Cardiac septum (tissue), 1 donor: ENCODE data around the gene RRM2. TPM values are rescaled to one million over a fixed set of nuclear protein-coding genes. Genes with fewer than 3 reads are reported as not detected.
"Not testable (repeated sequence)": the region's sequence is repeated elsewhere in the genome, so short reads cannot be mapped to it uniquely, and the experiment has no call there.

Experiments
- DNase-seq: peaks from one replicate; pipeline ENCODE4 v3.0.0-alpha.2; 2020; ENCODE audit warnings: low spot score
- intact Hi-C: fragments of 100-400 bp; cut with DNase I; formaldehyde crosslinking; loops from one replicate; pipeline ENCODE4 v1.14.0; 2022
- total RNA-seq: library from RNA; stranded (reverse); fragmentation: NEBNext Ultra II Directional; extraction: Animal tissue kit (Norgen Biotek cat#: 25700); gene quantifications from one replicate; pipeline ENCODE4 v1.2.1, GENCODE V29; 2021
- donor health status: DM: no; HTN: no; CAD: no.

The RRM2 gene
- total RNA-seq, 1 donor from 2014 or later: 0.35 TPM

DNA sequence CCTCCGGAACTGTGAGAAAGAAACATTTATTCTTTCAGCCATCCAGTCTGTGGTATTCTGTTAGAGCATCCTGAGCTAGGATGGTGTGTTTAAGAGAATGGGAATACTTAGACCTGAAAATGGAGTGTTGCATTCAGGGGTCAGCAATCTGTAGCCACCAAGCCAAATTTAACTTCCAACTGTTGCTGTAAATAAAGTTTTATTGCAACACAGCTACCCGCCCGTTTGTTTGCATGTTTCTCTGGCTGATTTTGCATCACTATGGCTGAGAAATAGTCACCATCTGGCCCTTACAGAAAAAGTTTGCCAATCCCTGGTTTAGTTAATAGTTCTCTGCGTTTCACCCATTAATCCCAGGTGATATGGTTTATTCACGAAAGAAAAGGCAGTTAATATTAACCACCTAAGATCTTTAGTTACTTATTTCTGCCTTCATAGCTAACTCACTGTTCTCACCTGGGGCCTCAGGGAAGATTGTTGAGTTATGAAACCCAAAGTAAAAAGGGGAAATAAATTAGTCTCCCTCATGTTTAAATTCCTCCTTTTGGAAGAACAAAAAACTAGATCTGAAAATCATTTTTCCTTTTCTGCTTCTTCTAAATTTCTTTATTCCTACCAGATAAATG lies 32.9 kb upstream of the RRM2 start:
- no peak for DNase-seq
- intact Hi-C loops: no loop called here

DNA sequence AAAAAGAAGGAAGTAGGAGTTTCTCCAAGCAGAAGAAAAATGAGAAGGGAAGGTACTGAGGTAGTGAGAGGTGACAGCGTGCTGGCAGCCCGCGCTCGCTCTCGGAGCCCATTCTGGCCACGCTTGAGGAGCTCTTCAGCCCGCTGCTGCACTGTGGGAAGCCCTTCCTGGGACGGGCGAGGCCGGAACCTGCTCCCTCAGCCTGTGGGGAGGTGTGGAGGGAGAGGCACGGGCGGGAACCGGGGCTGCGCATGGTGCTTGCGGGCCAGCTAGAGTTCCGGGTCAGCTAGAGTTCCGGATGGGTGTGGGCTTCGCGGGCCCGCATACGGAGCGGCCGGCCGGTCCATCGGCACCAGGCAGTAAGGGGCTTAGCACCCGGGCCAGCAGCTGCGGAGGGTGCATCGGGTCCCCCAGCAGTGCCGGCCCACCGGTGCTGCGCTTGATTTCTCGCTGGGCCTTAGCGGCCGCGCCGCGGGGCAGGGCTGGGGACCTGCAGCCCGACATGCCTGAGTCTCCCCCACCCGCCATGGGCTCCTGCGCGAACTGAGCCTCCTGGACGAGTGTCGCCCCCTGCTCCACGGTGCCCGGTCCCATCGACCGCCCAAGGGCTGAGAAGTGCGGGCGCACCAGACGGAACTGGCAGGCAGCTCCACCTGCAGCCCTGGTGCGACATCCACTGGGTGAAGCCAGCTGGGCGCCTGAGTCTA lies 31.2 kb upstream of the RRM2 start:
- DNase-seq: no peak
- intact Hi-C loops: no loop called here

DNA sequence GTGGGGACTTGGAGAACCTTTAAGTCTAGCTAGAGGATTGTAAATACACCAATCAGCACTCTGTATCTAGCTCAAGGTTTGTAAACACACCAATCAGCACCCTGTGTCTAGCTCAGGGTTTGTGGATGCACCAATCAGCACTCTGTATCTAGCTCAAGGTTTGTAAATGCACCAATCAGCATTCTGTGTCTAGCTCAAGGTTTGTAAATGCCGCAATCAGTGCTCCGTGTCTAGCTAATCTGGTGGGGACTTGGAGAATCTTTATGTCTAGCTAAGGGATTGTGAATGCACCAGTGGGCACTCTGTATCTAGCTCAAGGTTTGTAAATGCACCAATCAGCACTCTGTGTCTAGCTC lies 30.7 kb upstream of the RRM2 start:
- intact Hi-C loops, DNase-seq: not testable (repeated sequence)

DNA sequence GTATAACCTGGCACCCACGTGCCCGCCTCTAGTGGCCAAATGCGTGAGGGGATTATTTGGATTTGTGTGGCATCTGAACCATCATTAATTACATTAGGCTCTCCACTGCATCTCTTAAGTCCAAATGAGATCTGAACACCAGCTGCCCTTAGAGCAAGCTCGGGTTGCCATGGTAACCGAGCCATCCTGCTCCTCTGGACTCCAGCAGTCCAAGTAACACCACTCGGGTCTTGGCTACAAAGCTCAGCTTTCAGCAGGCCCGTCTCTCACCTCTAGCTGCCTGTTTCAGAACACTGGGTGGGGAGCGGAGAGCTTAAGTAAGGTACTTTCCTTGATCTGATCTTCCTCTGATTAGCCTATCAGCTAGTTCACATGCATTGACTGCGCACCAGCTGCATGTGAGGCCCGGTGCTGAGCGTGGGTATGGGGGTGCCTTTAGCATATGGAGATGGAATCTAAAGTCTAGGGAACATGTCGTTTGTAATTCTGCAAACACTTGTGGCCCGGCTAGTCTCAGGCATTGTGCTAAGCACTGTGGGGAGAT lies 28.2 kb upstream of the RRM2 start:
- DNase-seq: no peak
- intact Hi-C loops: no loop called here

- intact Hi-C loops: loop anchor here (5.0 kb wide), 1 partner anchor 283 kb away; no protein-coding TSS in a partner anchor
Observed at GRCh38 chr2:10095175-10095574, 27.4 kb upstream of the RRM2 start.

DNA sequence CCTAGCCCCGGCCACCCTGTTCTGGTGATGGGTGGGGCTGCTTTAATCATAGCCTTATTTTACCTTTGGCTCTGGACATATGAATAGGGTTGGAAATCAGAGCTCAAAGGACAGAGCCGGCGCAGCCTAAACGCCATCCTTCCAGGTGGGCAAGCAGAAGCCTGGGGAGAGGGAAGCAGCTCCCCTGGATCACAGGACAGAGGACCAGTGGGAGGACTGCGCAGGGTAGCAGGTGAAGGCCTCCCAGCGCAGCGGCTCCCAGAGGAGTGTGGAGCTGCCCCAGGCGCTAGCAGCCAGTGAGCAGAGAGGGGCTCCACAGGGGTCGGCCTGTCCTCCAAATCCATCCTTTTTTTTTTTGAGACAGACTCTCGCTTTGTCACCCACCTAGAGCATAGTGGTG lies 25.9 kb upstream of the RRM2 start:
- intact Hi-C loops: loop anchor here (2.0 to 5.0 kb wide), 2 partner anchors 24 to 284 kb away; no protein-coding TSS in a partner anchor
- no peak for DNase-seq

More at GRCh38 chr2:10095175-10095574, 27.4 kb upstream of the RRM2 start:
- DNase-seq: no peak

DNA sequence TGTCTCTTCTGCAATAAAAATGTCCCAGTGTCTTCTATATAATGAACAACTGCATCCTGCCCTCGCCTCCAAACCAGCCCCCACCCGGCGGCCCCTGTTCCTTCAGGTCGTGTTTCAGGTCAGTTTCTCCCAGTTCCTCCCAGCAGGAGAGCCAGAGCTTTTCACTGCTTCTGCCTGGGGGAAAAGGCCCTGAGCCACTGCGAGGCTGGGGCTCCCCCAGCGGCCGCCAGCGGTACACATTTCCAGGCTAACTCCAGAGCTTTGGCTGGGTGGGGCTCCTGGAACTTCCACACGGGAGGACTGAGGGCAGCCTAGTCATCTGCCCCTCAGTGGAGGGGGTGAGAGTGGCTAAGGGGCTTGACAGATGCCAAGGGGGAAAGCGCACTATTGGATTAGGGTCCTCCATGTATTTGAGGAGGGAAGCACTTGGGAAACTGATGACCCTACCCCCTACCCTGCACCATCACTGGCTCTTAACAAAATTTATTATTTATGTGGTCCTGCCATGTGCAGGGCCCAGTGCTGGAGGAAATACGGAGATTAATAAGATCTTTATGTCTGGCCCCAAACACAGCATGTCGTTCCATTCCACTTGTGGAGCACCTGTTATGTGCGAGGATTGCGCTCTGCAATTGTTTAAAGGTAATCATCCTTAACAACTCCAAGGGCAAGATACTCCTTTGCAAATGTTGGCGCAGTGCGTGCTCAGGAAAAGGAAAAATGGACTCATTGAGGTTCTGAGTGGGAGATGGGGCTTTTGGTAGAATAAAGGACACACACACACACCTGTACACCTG lies 25.0 kb upstream of the RRM2 start:
- DNase-seq: peak; percentile 90
- intact Hi-C loops: loop anchor here (2.0 to 5.0 kb wide), 2 partner anchors 25 to 285 kb away; no protein-coding TSS in a partner anchor

DNA sequence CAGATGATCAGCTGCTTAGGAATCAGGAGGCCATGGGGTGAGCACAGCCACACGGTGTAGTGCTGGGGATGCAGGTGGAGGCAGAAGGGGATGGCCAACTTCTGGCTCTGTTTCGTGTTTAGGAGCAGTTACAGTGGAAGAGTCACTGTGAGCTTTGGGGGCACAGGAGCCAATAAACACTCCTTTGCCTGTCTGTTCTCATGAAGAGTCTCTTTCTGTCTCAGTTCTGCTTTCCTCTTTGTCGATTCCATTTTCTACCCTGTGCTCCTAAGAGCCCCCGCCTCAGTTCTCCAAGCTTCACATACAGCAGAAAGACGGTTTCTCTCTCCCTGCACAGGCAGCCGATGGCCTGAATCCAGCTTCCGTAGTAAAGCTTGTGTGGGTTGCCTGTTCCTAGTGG lies 21.0 kb upstream of the RRM2 start:
- intact Hi-C loops: no loop called here

DNA sequence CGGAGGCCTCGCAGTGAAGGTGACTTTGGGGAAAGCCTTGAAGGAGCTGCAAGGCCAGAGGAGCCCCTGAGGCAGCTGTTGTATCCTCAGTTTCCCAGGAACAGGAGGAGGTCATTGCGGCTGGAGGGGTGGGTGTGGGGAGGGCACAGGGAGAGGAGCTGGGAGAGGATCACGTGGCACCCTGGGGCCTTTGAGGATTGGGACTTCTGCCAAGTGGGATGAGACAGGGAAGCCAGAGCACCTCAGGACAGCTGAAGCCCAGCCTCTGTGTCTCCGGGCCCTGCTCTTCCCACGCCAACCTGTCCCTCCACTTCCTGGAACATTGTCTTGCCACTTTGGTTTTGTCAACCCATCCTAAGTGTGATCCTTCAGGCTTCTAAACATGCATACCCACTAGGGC lies 19.4 kb upstream of the RRM2 start:
- intact Hi-C loops: no loop called here
- DNase-seq: no peak

More for the DNA sequence above, 21.0 kb upstream of the RRM2 start:
- DNase-seq: no peak

DNA sequence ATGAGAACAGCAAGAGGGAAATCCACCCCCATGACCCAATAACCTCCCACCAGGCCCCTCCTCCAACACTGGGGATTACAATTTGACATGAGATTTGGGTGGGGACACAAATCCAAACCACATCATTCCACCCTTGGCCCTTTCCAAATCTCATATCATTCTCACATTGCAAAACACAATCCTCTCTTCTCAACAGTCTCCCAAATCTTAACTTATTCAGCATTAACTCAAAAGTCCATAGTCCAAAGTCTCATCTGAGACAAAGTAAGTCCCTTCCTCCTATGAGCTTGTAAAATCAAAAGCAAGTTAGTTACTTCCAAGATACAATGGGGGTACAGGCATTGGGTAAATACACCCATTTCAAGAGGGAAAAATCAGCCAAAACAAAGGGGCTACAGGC lies 17.6 kb upstream of the RRM2 start:
- intact Hi-C loops: not testable (repeated sequence)

GRCh38 chr2:10109311-10109710 lies 13.2 kb upstream of the RRM2 start:
- DNase-seq: no peak
- intact Hi-C loops: no loop called here

More for the DNA sequence above, 17.6 kb upstream of the RRM2 start:
- not testable (repeated sequence) for DNase-seq

GRCh38 chr2:10119027-10119325 lies 3.6 kb upstream of the RRM2 start:
- no peak for DNase-seq
- intact Hi-C loops: no loop called here

DNA sequence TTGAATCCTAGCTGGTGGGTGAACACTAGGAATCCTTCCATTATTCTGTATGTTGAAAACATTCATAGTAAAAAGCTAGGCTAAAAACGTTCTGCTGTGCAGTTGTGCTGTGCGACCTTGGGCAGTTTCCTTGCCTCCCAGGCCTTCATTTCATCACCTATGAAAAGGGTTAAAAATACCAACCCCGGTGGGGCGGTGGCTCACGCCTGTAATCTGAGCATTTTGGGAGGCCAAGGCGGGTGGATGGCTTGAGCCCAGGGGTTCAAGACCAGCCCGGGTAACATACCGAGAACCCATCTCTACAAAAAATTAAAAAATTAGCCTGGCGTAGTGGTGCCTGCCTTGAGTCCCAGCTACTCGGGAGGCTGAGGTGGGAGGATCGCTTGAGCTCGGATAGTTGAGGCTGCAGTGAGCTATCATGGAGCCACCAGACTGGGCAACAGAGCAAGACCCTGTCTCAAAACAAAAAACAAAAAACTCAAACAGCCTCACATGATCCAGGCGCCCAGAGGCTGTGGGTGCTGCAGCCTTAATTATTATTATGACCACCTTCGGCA lies 2.9 kb upstream of the RRM2 start:
- intact Hi-C loops: no loop called here
- DNase-seq: no peak

- intact Hi-C loops: no loop called here
- DNase-seq: peak; percentile 98
Observed at GRCh38 chr2:10120158-10120876, 2.2 kb upstream of the RRM2 start.

- intact Hi-C loops: no loop called here
- no peak for DNase-seq
Observed at GRCh38 chr2:10120877-10121574, 1.5 kb upstream of the RRM2 start.

GRCh38 chr2:10123281-10123680 lies 742 bp downstream of the RRM2 start:
- intact Hi-C loops: no loop called here

GRCh38 chr2:10124538-10125045 lies 2.1 kb downstream of the RRM2 start:
- intact Hi-C loops: loop anchor here (1.0 to 2.0 kb wide), 2 partner anchors 284 to 310 kb away; no protein-coding TSS in a partner anchor
- DNase-seq: no peak

More at GRCh38 chr2:10123281-10123680, 742 bp downstream of the RRM2 start:
- DNase-seq: no peak

- no peak for DNase-seq
- intact Hi-C loops: loop anchor here (1.0 to 2.0 kb wide), 2 partner anchors 283 to 308 kb away; no protein-coding TSS in a partner anchor
Observed at GRCh38 chr2:10125842-10126631, 3.5 kb downstream of the RRM2 start.
